Activated CD8-positive, alpha-beta memory T cell treated with anti-CD3 and anti-CD28 coated beads, Interleukin-2, amount 10 ng/mL, durations not matched to agents 7 days and 5 days (primary cell): ENCODE results near the gene DACH2. TPM values are rescaled to one million over a fixed set of nuclear protein-coding genes. Genes with fewer than 3 reads are reported as not detected.

Experiments
- ATAC-seq: fragments of 150-1000 bp; cut with Tn5 transposase; one replicate; pipeline ENCODE4 v1.10.0; 2021; ENCODE audit warnings: moderate library complexity
- CTCF ChIA-PET: fragments of 350-600 bp; sonication (Branson Sonifier 250); formaldehyde crosslinking; loops from one replicate; lab custom pipeline; 2021; ENCODE audit warnings: antibody characterized with exemption; lab: Charles Lee
- DNase-seq: peaks from one replicate; pipeline ENCODE4 v3.0.0-alpha.2; 2020
- H3K27ac Mint-ChIP-seq: one replicate; pipeline ENCODE4 v1.8.0; 2021; ENCODE audit warnings: mild to moderate bottlenecking, mixed read lengths
- H3K27me3 Mint-ChIP-seq: one replicate; pipeline ENCODE4 v1.8.0; 2021; ENCODE audit warnings: mixed read lengths
- H3K36me3 Mint-ChIP-seq: one replicate; pipeline ENCODE4 v1.8.0; 2021; ENCODE audit warnings: mild to moderate bottlenecking, mixed read lengths
- H3K4me1 Mint-ChIP-seq: one replicate; pipeline ENCODE4 v1.8.0; 2021; ENCODE audit warnings: mixed read lengths
- H3K4me3 Mint-ChIP-seq: one replicate; pipeline ENCODE4 v1.8.0; 2021; ENCODE audit warnings: mild to moderate bottlenecking, moderate library complexity, mixed read lengths
- H3K9me3 Mint-ChIP-seq: one replicate; pipeline ENCODE4 v1.8.0; 2022; ENCODE audit warnings: low read depth, mixed read lengths
- total RNA-seq, 2 experiments: library from RNA; stranded (reverse); gene quantifications; one replicate each; pipeline ENCODE4 v1.2.3, GENCODE V29; 2021

The DACH2 gene
- total RNA-seq, 2 experiments from 2014 or later: not detected

GRCh38 chrX:86369847-86370630 lies 221.8 kb downstream of the DACH2 start:
- no peaks in the 10 kb centered on the region for H3K27me3 Mint-ChIP-seq
- H3K4me1 Mint-ChIP-seq: no peaks in the 10 kb centered on the region
- peaks cover 3% of the 10 kb centered on the region for H3K9me3 Mint-ChIP-seq
- CTCF ChIA-PET: no interaction called here
- no peak overlapping the region for H3K4me3 Mint-ChIP-seq
- no peak for ATAC-seq
- no peaks in the 10 kb centered on the region for H3K36me3 Mint-ChIP-seq
- no peak for DNase-seq
- no peak overlapping the region for H3K27ac Mint-ChIP-seq

GRCh38 chrX:86370927-86371326 lies 222.7 kb downstream of the DACH2 start:
- CTCF ChIA-PET: no interaction called here
- Mint-ChIP-seq H3K36me3 (no peaks in the 10 kb centered on the region), H3K27ac (no peak overlapping the region), H3K9me3 (peaks cover 3% of the 10 kb centered on the region), H3K4me3 (no peak overlapping the region), H3K27me3 (no peaks in the 10 kb centered on the region), H3K4me1 (no peaks in the 10 kb centered on the region)
- DNase-seq (no peak), ATAC-seq (no peak)

- Mint-ChIP-seq H3K36me3 (no peaks in the 10 kb centered on the region), H3K27ac (no peak overlapping the region), H3K4me3 (no peak overlapping the region), H3K9me3 (no peaks in the 10 kb centered on the region), H3K27me3 (no peaks in the 10 kb centered on the region), H3K4me1 (no peaks in the 10 kb centered on the region)
- ATAC-seq: no peak
- CTCF ChIA-PET: no interaction called here
- no peak for DNase-seq
These were observed 231.0 kb downstream of the DACH2 start for GRCh38 chrX:86379209-86379608.

DNA sequence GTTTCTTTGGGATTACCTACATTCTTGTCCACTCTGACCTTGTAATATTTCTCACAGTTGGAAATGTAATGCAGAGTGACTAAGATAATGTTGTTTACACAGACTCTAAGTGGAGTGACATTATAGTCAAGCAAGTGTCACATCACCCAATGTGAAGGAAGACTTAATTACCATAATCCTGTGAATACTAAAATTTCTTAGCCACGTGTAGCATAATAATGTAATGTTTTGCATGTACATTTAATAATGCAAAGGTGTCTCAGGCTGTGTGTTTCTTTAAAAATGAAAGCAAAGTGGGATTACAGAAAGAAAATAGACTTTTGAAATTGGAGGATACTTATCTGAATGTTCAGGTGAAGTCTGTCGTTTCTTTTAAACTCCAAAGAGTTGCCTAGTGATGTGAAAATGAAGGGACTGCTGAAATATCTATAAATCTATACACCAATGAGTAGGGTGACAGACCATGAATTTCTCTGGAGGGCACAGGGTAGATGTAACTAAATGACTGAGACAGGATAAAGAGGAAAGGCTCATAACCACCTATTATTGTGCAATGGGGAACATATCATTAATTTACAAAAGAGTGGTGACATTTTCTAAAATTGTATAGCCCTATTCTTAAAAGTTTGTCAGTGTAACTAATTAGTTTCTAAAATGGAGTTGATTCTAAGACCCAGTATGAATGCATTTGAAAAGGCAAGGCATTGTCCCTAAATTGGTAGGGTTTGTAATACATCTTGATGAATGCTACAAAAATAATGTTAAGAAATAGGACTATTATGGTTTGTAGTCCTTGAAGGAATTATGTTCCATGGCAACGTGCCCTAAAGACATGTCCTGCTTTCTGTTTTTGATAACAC lies 235.7 kb downstream of the DACH2 start:
- ATAC-seq (no peak), DNase-seq (no peak)
- CTCF ChIA-PET: no interaction called here
- H3K9me3 Mint-ChIP-seq: no peaks in the 10 kb centered on the region
- H3K27me3 Mint-ChIP-seq: no peaks in the 10 kb centered on the region
- no peak overlapping the region for H3K27ac Mint-ChIP-seq
- no peaks in the 10 kb centered on the region for H3K36me3 Mint-ChIP-seq
- no peak overlapping the region for H3K4me3 Mint-ChIP-seq
- H3K4me1 Mint-ChIP-seq: no peaks in the 10 kb centered on the region

- Mint-ChIP-seq H3K4me3 (no peak overlapping the region), H3K36me3 (no peaks in the 10 kb centered on the region), H3K27me3 (no peaks in the 10 kb centered on the region), H3K9me3 (no peaks in the 10 kb centered on the region), H3K4me1 (no peaks in the 10 kb centered on the region), H3K27ac (no peak overlapping the region)
- ATAC-seq: no peak
- no peak for DNase-seq
- CTCF ChIA-PET: no interaction called here
These were observed 259.1 kb downstream of the DACH2 start for GRCh38 chrX:86407371-86407770.

DNA sequence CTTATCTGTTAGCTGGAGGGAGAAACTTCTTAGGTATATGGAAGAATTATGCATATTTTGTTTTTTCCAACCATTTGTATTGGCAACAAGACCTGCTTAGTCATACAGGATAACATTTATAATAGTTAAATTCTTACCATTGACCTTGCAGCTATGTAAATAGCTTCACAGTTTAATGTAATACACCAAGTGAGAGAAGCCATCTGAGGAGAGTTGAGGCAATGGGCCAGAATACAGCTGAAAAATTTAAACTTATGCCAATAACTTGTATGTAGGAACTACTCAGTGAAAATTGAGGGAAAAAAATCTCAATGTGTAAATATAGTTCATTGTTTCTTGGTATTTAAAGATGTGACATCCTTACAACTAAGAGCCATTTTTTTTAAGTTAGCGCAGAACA lies 273.5 kb downstream of the DACH2 start:
- H3K27ac Mint-ChIP-seq: no peak overlapping the region
- H3K36me3 Mint-ChIP-seq: no peaks in the 10 kb centered on the region
- ATAC-seq (no peak), DNase-seq (no peak)
- H3K9me3 Mint-ChIP-seq: no peaks in the 10 kb centered on the region
- H3K27me3 Mint-ChIP-seq: no peaks in the 10 kb centered on the region
- H3K4me3 Mint-ChIP-seq: no peak overlapping the region
- CTCF ChIA-PET: no interaction called here
- H3K4me1 Mint-ChIP-seq: no peaks in the 10 kb centered on the region

DNA sequence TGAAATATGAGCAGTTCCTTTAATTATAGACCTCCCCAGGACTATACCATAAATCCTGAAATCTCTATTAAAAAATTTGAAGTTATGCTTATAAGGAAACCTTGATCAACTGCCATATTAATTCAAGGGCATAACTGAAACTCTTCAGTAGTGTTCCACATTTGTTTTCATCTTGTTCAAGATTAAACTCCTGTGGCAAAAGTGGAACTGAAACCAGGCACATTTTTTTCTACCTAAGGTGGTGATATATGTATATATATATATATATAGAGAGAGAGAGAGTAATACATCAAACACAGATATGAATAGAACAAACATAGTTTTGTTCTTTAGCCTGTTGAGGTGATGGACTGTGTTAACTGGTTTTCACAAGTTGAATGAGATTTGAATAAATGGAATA lies 287.9 kb downstream of the DACH2 start:
- Mint-ChIP-seq H3K36me3 (no peaks in the 10 kb centered on the region), H3K9me3 (no peaks in the 10 kb centered on the region), H3K4me1 (no peaks in the 10 kb centered on the region), H3K4me3 (no peak overlapping the region), H3K27ac (no peak overlapping the region), H3K27me3 (no peaks in the 10 kb centered on the region)
- CTCF ChIA-PET: no interaction called here
- ATAC-seq: no peak
- DNase-seq: no peak

DNA sequence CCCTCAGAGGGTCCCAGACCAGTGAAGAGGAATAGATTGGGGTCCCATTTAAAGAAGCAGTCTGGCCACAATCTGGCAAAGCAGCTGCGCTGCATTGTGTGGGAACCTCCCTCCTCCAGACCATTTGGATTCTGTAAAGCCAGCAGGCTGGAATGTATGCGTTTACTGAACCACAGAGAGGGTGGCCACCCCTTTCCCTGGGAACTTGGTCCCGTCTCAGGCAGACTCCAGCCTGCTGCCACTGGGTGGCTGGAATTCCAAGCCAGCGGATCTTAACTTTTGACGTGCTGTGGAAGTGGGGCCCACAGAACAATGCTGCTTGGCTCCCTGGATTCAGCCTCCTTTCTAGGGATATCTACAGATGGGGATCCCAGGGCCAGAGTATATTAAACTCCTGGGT lies 307.2 kb downstream of the DACH2 start:
- CTCF ChIA-PET: no interaction called here
- no peak for DNase-seq
- Mint-ChIP-seq H3K9me3 (no peaks in the 10 kb centered on the region), H3K27ac (no peak overlapping the region), H3K4me1 (no peaks in the 10 kb centered on the region), H3K27me3 (no peaks in the 10 kb centered on the region), H3K36me3 (no peaks in the 10 kb centered on the region), H3K4me3 (no peak overlapping the region)
- ATAC-seq: no peak

GRCh38 chrX:86460760-86461159 lies 312.5 kb downstream of the DACH2 start:
- no peaks in the 10 kb centered on the region for H3K9me3 Mint-ChIP-seq
- ATAC-seq (no peak), DNase-seq (no peak)
- no peaks in the 10 kb centered on the region for H3K36me3 Mint-ChIP-seq
- H3K27ac Mint-ChIP-seq: no peak overlapping the region
- no peak overlapping the region for H3K4me3 Mint-ChIP-seq
- H3K4me1 Mint-ChIP-seq: no peaks in the 10 kb centered on the region
- no peaks in the 10 kb centered on the region for H3K27me3 Mint-ChIP-seq
- CTCF ChIA-PET: no interaction called here

DNA sequence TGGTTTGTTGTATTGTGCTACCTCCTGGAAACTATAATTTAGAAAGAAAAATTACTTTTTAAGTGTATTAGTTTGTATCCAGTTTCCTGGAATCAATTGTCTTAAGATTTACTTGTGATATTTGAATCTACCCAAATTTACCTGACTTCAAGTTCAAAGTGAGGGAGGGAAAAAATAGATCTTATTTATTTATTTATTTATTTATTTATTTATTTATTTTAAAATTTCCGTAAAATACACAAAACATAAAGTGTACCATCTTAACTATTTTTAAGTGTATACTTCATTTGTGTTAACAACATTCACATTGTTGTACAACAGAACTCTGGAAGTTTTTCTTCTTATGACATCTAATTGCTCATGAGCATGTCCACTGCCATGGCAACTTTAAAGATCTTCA lies 356.0 kb downstream of the DACH2 start:
- Mint-ChIP-seq H3K36me3 (no peaks in the 10 kb centered on the region), H3K4me1 (no peaks in the 10 kb centered on the region), H3K27me3 (no peaks in the 10 kb centered on the region), H3K4me3 (no peak overlapping the region), H3K27ac (no peak overlapping the region), H3K9me3 (peaks cover 5% of the 10 kb centered on the region)
- no peak for ATAC-seq
- DNase-seq: no peak
- CTCF ChIA-PET: no interaction called here

DNA sequence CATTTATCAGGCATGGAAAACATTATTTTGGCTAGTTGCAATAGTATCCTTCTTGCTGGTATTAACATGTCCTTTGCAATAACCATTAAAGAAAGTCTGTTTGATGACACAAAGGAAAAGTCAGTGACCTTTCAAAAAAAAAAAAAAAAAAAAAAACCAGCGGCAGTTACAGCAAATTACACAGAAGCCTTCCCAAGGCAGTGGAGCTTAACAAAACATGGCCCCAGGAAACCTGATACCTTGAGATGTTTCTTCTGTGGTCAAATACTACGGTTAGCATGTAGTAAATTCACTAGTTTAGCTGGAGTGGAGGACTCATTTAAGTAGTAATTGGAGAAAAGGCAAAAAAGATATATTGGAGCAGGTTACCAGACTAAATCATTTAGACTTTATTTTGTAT lies 359.1 kb downstream of the DACH2 start:
- Mint-ChIP-seq H3K36me3 (no peaks in the 10 kb centered on the region), H3K9me3 (peaks cover 5% of the 10 kb centered on the region), H3K4me3 (no peak overlapping the region), H3K27ac (no peak overlapping the region), H3K4me1 (no peaks in the 10 kb centered on the region), H3K27me3 (no peaks in the 10 kb centered on the region)
- no peak for ATAC-seq
- CTCF ChIA-PET: interaction anchor here (0.7 kb wide), 1 partner anchor 13 kb away, joined by 3 read pairs; no protein-coding TSS in a partner anchor
- no peak for DNase-seq

- ATAC-seq (no peak), DNase-seq (no peak)
- Mint-ChIP-seq H3K4me3 (no peak overlapping the region), H3K27ac (no peak overlapping the region), H3K9me3 (no peaks in the 10 kb centered on the region), H3K4me1 (no peaks in the 10 kb centered on the region), H3K36me3 (no peaks in the 10 kb centered on the region), H3K27me3 (no peaks in the 10 kb centered on the region)
- CTCF ChIA-PET: no interaction called here
These were observed 431.5 kb downstream of the DACH2 start for GRCh38 chrX:86579777-86580176.

- peaks cover 2% of the 10 kb centered on the region for H3K9me3 Mint-ChIP-seq
- no peaks in the 10 kb centered on the region for H3K27me3 Mint-ChIP-seq
- DNase-seq (no peak), ATAC-seq (no peak)
- H3K36me3 Mint-ChIP-seq: no peaks in the 10 kb centered on the region
- no peak overlapping the region for H3K4me3 Mint-ChIP-seq
- H3K27ac Mint-ChIP-seq: no peak overlapping the region
- no peaks in the 10 kb centered on the region for H3K4me1 Mint-ChIP-seq
- CTCF ChIA-PET: no interaction called here
These were observed 456.4 kb downstream of the DACH2 start for GRCh38 chrX:86604607-86605006.

GRCh38 chrX:86696951-86697350 lies 548.7 kb downstream of the DACH2 start:
- CTCF ChIA-PET: no interaction called here
- H3K27me3 Mint-ChIP-seq: no peaks in the 10 kb centered on the region
- no peak for ATAC-seq
- no peak overlapping the region for H3K27ac Mint-ChIP-seq
- H3K9me3 Mint-ChIP-seq: no peaks in the 10 kb centered on the region
- H3K4me3 Mint-ChIP-seq: no peak overlapping the region
- H3K4me1 Mint-ChIP-seq: no peaks in the 10 kb centered on the region
- no peaks in the 10 kb centered on the region for H3K36me3 Mint-ChIP-seq
- DNase-seq: no peak
